ENCODE results near the gene GNA12.

GNA12 gene

GRCh38 chr7:2884161-2884560 is 40.1 kb upstream of the GNA12 start:
- Histone ChIP-seq H3K4me1 (no peaks in the 10 kb centered on the region), H3K36me3 (no peaks in the 10 kb centered on the region), H3K27me3 (no peaks in the 10 kb centered on the region), H3K9me3 (no peaks in the 10 kb centered on the region), H3K4me3 (ENCODE audit: low read depth, low read length) (no peak overlapping the region)
- TF ChIP-seq CTCF (IDR thresholded peaks at IDR 0.05; ENCODE audit: low read depth, low read length): no peak
- DNase-seq: no peak

- H3K4me1 ChIP-seq: no peaks in the 10 kb centered on the region
- TF ChIP-seq CTCF (IDR thresholded peaks at IDR 0.05; ENCODE audit: low read depth, low read length): no peak
- H3K27me3 ChIP-seq: no peaks in the 10 kb centered on the region
- H3K4me3 ChIP-seq (ENCODE audit: low read depth, low read length): no peak overlapping the region
- no peaks in the 10 kb centered on the region for H3K9me3 ChIP-seq
- no peaks in the 10 kb centered on the region for H3K36me3 ChIP-seq
- no peak for DNase-seq
These were observed 39.0 kb upstream of the GNA12 start for GRCh38 chr7:2883101-2883500.

- H3K9me3 ChIP-seq: no peaks in the 10 kb centered on the region
- H3K4me3 ChIP-seq (ENCODE audit: low read depth, low read length): no peak overlapping the region
- no peak for DNase-seq
- H3K27me3 ChIP-seq: no peaks in the 10 kb centered on the region
- H3K4me1 ChIP-seq: no peaks in the 10 kb centered on the region
- no peaks in the 10 kb centered on the region for H3K36me3 ChIP-seq
- no peak for TF ChIP-seq CTCF (IDR thresholded peaks at IDR 0.05; ENCODE audit: low read depth, low read length)
These were observed 38.0 kb upstream of the GNA12 start for GRCh38 chr7:2882111-2882510.

DNA sequence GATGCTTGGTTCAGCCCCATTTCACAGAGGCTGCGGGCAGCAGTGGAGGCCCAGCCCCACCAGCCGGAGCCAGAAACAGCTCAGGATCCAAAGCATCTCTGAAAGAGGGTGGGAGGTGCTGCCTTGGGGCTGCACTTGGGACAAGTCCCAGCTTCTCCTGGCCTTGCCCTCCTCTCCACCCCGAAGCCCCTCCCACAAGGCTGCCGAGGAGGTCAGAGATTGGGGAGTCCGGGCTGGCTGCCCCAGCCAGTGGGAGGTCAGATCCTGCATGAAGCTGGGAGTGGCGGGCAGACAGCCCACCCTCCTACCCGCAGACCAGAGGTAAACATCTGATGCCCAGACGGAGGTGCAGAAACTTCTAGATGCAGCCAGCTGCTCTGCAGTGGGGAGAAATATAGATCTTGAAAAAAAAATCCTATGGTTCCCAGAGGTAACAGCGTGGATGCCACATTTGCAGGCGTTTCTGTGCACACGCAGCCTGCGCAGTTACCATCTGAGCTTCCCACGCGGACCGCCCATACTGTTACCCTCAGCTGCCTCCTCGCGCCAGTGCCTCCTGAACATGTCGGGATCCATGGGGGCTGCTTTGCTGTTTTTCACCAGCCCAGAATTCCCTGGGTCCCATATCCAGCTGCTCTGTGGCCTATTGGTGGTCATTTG is 36.9 kb upstream of the GNA12 start:
- no peak for TF ChIP-seq CTCF (IDR thresholded peaks at IDR 0.05; ENCODE audit: low read depth, low read length)
- Histone ChIP-seq H3K36me3 (no peaks in the 10 kb centered on the region), H3K4me1 (no peaks in the 10 kb centered on the region), H3K27me3 (no peaks in the 10 kb centered on the region), H3K4me3 (ENCODE audit: low read depth, low read length) (no peak overlapping the region), H3K9me3 (no peaks in the 10 kb centered on the region)
- no peak for DNase-seq

- H3K9me3 ChIP-seq: no peaks in the 10 kb centered on the region
- no peaks in the 10 kb centered on the region for H3K4me1 ChIP-seq
- H3K4me3 ChIP-seq (ENCODE audit: low read depth, low read length): no peak overlapping the region
- H3K27me3 ChIP-seq: no peaks in the 10 kb centered on the region
- no peaks in the 10 kb centered on the region for H3K36me3 ChIP-seq
- no peak for TF ChIP-seq CTCF (IDR thresholded peaks at IDR 0.05; ENCODE audit: low read depth, low read length)
- DNase-seq: no peak
These were observed 35.9 kb upstream of the GNA12 start for GRCh38 chr7:2880051-2880450.

DNA sequence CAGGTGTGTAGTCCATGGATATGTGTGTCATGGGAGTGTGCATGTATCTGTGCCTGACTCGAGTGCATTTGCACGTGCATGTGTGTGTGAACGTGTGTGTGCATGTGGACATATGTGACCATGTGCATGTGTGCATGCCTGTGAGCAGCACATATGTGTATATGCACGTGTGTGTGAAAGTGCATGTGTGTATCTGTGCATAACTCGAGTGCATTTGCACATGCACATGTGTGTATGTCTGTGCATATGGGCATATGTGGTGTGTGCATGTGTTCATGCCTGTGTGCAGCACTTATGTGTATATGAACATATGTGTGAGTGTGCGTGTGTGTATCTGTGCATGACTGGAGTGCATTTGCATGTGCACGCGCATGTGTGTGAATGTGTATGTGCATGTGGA is 35.2 kb upstream of the GNA12 start:
- Histone ChIP-seq H3K4me3 (ENCODE audit: low read depth, low read length) (no peak overlapping the region), H3K27me3 (no peaks in the 10 kb centered on the region), H3K4me1 (0 out of 2 replicates have a peak, but pooled peaks cover under 1% of the 10 kb centered on the region), H3K36me3 (no peaks in the 10 kb centered on the region), H3K9me3 (no peaks in the 10 kb centered on the region)
- DNase-seq: no peak
- no peak for TF ChIP-seq CTCF (IDR thresholded peaks at IDR 0.05; ENCODE audit: low read depth, low read length)

Measured in BE2C (cell line).